Osteocyte (in vitro differentiated cells): ENCODE measurements around the gene ITPR1. TPM values are rescaled to one million over a fixed set of nuclear protein-coding genes. Genes with fewer than 3 reads are reported as not detected.

Experiments
- DNase-seq: peaks from one replicate; pipeline ENCODE4 v3.0.0; 2021; ENCODE audit warnings: mixed read lengths; ENCODE audit not compliant: unreplicated experiment; ENCODE audit errors: extremely low spot score
- H3K27ac Mint-ChIP-seq: one replicate; pipeline ENCODE4 v1.8.0; 2021; ENCODE audit warnings: mild to moderate bottlenecking, mixed read lengths; ENCODE audit not compliant: unreplicated experiment
- H3K27me3 Mint-ChIP-seq: one replicate; pipeline ENCODE4 v1.8.0; 2021; ENCODE audit warnings: mixed read lengths; ENCODE audit not compliant: unreplicated experiment
- H3K36me3 Mint-ChIP-seq: one replicate; pipeline ENCODE4 v1.8.0; 2021; ENCODE audit warnings: mixed read lengths; ENCODE audit not compliant: unreplicated experiment
- H3K4me1 Mint-ChIP-seq: one replicate; pipeline ENCODE4 v1.8.0; 2021; ENCODE audit warnings: mixed read lengths; ENCODE audit not compliant: unreplicated experiment
- H3K4me3 Mint-ChIP-seq: one replicate; pipeline ENCODE4 v1.8.0; 2021; ENCODE audit warnings: mild to moderate bottlenecking, moderate library complexity, mixed read lengths; ENCODE audit not compliant: unreplicated experiment
- H3K9me3 Mint-ChIP-seq: one replicate; pipeline ENCODE4 v1.8.0; 2021; ENCODE audit warnings: mixed read lengths; ENCODE audit not compliant: unreplicated experiment
- CTCF ChIP-seq: fragments of 200-600 bp; sonication (generic); IDR thresholded peaks from 2 replicates; pipeline ENCODE4 v1.5.0; 2021; ENCODE audit warnings: antibody characterized with exemption, mild to moderate bottlenecking, moderate library complexity
- total RNA-seq: library from RNA; stranded (reverse); gene quantifications from 2 replicates; pipeline ENCODE4 v1.2.1, GENCODE V29; 2021

Gene ITPR1
- total RNA-seq, 1 donor from 2014 or later: 34.3 TPM

DNA sequence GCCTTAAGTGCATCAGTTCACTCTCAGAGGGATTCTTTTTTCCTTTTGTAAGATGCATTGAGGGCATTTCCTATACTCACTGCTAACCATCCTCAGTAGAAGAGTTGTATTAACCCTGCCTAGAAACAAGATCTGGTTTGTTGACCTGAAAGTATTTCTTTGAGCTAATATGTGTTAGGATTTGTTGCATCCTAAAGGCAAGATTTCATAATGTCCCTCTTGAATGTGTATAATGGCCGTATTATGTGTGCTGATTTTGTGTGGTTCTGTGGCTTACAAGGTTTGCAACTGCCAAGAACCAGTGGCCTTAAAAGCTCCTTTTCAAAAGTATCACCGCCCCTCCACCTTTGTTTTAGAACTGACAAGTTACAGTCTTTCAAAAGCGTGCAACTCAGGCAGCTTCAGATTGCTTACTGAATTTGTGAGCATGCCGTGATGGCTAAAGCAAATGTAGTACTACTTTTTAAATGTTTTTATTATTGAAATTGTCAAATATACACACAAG is 304.1 kb downstream of the ITPR1 start:
- H3K4me1 Mint-ChIP-seq: no peaks in the 10 kb centered on the region
- no peak for DNase-seq
- no peaks in the 10 kb centered on the region for H3K27me3 Mint-ChIP-seq
- H3K4me3 Mint-ChIP-seq: no peak overlapping the region
- no peaks in the 10 kb centered on the region for H3K9me3 Mint-ChIP-seq
- H3K36me3 Mint-ChIP-seq: peaks cover 8% of the 10 kb centered on the region
- no peak for TF ChIP-seq CTCF
- H3K27ac Mint-ChIP-seq: no peak overlapping the region

GRCh38 chr3:4799266-4800256 is 306.4 kb downstream of the ITPR1 start:
- no peak overlapping the region for H3K4me3 Mint-ChIP-seq
- DNase-seq: no peak
- TF ChIP-seq CTCF: no peak
- no peak overlapping the region for H3K27ac Mint-ChIP-seq
- no peaks in the 10 kb centered on the region for H3K4me1 Mint-ChIP-seq
- no peaks in the 10 kb centered on the region for H3K27me3 Mint-ChIP-seq
- peaks cover 16% of the 10 kb centered on the region for H3K36me3 Mint-ChIP-seq
- no peaks in the 10 kb centered on the region for H3K9me3 Mint-ChIP-seq

DNA sequence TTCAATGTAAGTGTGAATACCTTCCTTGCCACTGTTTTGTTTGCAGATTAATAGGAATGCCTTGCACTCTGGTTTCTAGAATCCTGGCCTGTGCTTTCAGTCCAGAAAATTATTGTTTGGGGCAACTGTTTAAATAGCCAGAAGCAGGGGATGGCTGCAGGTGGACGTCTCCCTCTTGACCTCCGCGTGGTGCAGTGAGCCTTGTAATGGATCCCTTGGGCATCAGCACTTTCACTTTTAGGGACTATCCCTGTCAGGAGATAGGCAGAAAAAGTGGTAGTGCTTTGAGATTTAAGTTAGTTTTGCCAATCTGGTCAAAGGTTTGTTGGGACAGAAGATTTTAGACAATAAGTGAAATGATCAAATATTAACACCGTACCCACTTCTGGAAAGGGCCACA is 307.4 kb downstream of the ITPR1 start:
- H3K4me3 Mint-ChIP-seq: no peak overlapping the region
- no peak for TF ChIP-seq CTCF
- H3K4me1 Mint-ChIP-seq: no peaks in the 10 kb centered on the region

DNA sequence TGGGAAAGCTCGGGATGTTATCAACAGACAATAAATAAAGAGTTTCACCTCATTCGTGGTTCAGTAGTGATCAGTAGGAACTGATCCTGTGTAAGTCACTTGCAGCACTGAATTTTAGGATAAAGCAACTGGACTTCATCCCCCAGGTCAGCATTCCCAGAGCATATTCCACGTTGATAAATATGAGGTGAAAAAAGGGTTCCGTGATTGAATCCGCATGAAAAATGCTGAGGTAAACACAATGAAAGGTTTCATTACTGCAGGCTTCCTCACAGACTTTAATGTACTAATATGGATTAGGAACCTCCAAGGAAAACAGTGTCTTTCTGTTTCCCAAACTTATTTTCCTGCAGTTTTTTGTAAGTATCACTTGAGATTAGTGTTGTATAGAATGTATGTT is 308.7 kb downstream of the ITPR1 start:
- H3K27me3 Mint-ChIP-seq: no peaks in the 10 kb centered on the region
- H3K36me3 Mint-ChIP-seq: peaks cover 18% of the 10 kb centered on the region
- no peaks in the 10 kb centered on the region for H3K4me1 Mint-ChIP-seq
- no peak for TF ChIP-seq CTCF
- H3K27ac Mint-ChIP-seq: no peak overlapping the region
- no peak overlapping the region for H3K4me3 Mint-ChIP-seq
- H3K9me3 Mint-ChIP-seq: no peaks in the 10 kb centered on the region
- DNase-seq: no peak

More for the DNA sequence above, 307.4 kb downstream of the ITPR1 start:
- Mint-ChIP-seq H3K27ac (no peak overlapping the region), H3K27me3 (no peaks in the 10 kb centered on the region), H3K36me3 (peaks cover 16% of the 10 kb centered on the region), H3K9me3 (no peaks in the 10 kb centered on the region)
- no peak for DNase-seq

DNA sequence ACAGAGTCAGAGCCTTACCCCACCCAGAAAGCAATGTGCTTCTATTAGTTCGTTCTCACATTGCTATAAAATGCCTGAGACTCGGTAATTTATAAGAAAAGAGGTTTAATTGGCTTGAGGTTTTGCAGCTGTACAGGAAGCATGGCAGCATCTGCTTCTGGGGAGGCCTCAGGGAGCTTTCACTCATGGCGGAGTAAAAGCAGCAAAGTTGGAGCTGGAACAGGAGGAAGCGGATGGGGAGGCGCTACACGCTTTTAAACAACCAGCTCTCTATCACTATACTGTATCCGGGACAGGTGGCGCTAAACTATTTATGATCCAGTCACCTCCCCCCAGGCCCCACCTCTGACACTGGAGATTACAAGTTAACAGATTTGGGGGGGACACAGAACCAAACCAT is 309.8 kb downstream of the ITPR1 start:
- no peak overlapping the region for H3K4me3 Mint-ChIP-seq
- TF ChIP-seq CTCF: no peak
- peaks cover 19% of the 10 kb centered on the region for H3K36me3 Mint-ChIP-seq
- no peaks in the 10 kb centered on the region for H3K9me3 Mint-ChIP-seq
- no peak for DNase-seq
- no peaks in the 10 kb centered on the region for H3K4me1 Mint-ChIP-seq
- no peak overlapping the region for H3K27ac Mint-ChIP-seq
- H3K27me3 Mint-ChIP-seq: no peaks in the 10 kb centered on the region
